Heart left ventricle (tissue), 16 donors: ENCODE measurements around the gene MIB1. TPM values are rescaled to one million over a fixed set of nuclear protein-coding genes. Genes with fewer than 3 reads are reported as not detected.
A peak's percentile ranks its signal among the peaks of the same experiment; 100 is the strongest.

Experiments
- ATAC-seq, 4 donors: fragments of 200-7000 bp; cut with Tn5 transposase; one replicate each; pipeline ENCODE4 v1.9.1; 2020 to 2022; ENCODE audit warnings: moderate library complexity in 4 of 4, mild to moderate bottlenecking in 3 of 4, moderate number of reproducible peaks in 1 of 4
- DNase-seq, 5 donors: peaks; one replicate each; pipeline ENCODE4 v3.0.0-alpha.2; 2020
- H3K27ac ChIP-seq, 12 donors: fragments of 200-600 bp; sonication (generic) in 4 of 12; one replicate each; pipeline versions ENCODE4 v1.5.0 to v1.8.0; 2016 to 2022; ENCODE audit warnings: mild to moderate bottlenecking in 2 of 12
- H3K27me3 ChIP-seq, 9 donors: fragments of 200-600 bp; sonication (generic) in 2 of 9; one replicate each; pipeline versions ENCODE4 v1.5.1 to v1.8.0; 2016 to 2022; ENCODE audit warnings: mild to moderate bottlenecking in 3 of 9
- H3K36me3 ChIP-seq, 9 donors: fragments of 200-600 bp; sonication (generic) in 2 of 9; one replicate each; pipeline versions ENCODE4 v1.5.0 to v1.8.0; 2018 to 2022; ENCODE audit warnings: mild to moderate bottlenecking in 2 of 9
- H3K4me1 ChIP-seq, 12 donors: fragments of 200-600 bp; sonication (generic) in 4 of 12; one replicate each; pipeline versions ENCODE4 v1.5.0 to v1.8.0; 2016 to 2022; ENCODE audit warnings: mild to moderate bottlenecking in 3 of 12
- H3K4me3 ChIP-seq, 12 donors: fragments of 200-600 bp; sonication (generic) in 4 of 12; one replicate each; pipeline versions ENCODE4 v1.5.0 to v1.8.0; 2017 to 2022; ENCODE audit warnings: mild to moderate bottlenecking in 9 of 12, moderate library complexity in 4 of 12
- H3K9me3 ChIP-seq, 12 donors: fragments of 200-600 bp; sonication (generic) in 4 of 12; one replicate each; pipeline versions ENCODE4 v1.5.0 to v1.8.0; 2016 to 2022; ENCODE audit warnings: mild to moderate bottlenecking in 1 of 12
- CTCF ChIP-seq, 12 donors: fragments of 200-600 bp; sonication (generic) in 4 of 12; IDR thresholded peaks; one replicate each; pipeline versions ENCODE4 v1.5.0 to v1.8.0; 2018 to 2022; ENCODE audit warnings: antibody characterized with exemption in 12 of 12, mild to moderate bottlenecking in 5 of 12
- POLR2A ChIP-seq, 2 donors: fragments of 450-650 bp; IDR thresholded peaks; one replicate each; pipeline ENCODE4 v1.6.1; 2017; ENCODE audit warnings: antibody characterized with exemption in 2 of 2, mild to moderate bottlenecking in 2 of 2, moderate library complexity in 2 of 2
- WGBS, 4 donors: extraction: QIAGEN DNeasy Blood & Tissue Kit in 2 of 4; methylation state at CpG; one replicate each; pipeline versions ENCODE4 v1.1.5 to v1.1.7; 2013 to 2018; 5-methylcytosine and 5-hydroxymethylcytosine counted together
- intact Hi-C, 10 donors: fragments of 100-400 bp; cut with DNase I; formaldehyde crosslinking; loops; one replicate each; pipeline versions ENCODE4 v1.11.1 to v1.14.2; 2022
- polyA plus RNA-seq, 2 donors: library from polyadenylated mRNA; stranded (reverse); fragments of 200-250 nt; gene quantifications; one replicate each; pipeline ENCODE4 v1.2.3, GENCODE V29; 2013
- total RNA-seq, 9 donors: library from RNA; depleted of rRNA in 2 of 9; stranded (reverse); fragments of >200 nt in 2 of 9; fragmentation: NEBNext Ultra II Directional in 3 of 9; extraction: Animal tissue kit (Norgen Biotek cat#: 25700) in 3 of 9; gene quantifications; one replicate each; pipeline versions ENCODE4 v1.1.0 to v1.2.4, GENCODE V29; 2016 to 2023
- donor health status: ischemic (EF 13 %, LVEDD 7.1; RV severe dilation, severe dysfunction).
- donor health status: healthy with polysubstance abuse.
- donor health status: DM: no; HTN: yes; CAD: no.
- donor health status: DM: no; HTN: no; CAD: no.
- donor health status: ischemic (EF 25% LVEDD 6.9; RV normal size, moderate dysfunction).
- donor health status: ischemic (EF 25% LVEDD 5.7; RV mildly dilated, moderate dysfunction).
- donor health status: healthy.
- donor health status: DM: yes; HTN: yes; CAD: no.
- donor health status: ischemic (EF 35%, LVEDD 5.7; RV mildly dilated, moderate dysfunction).
- donor health status: nonischemic (EF 11% LVEDD 7.7; RV severe dilation, severe dysfunction).
- donor health status: DM: yes; HTN: yes; CAD: no.
- donor health status: PGD.
- donor health status: ischemic (EF 29% LVEDD 5.4; RV normal size, mild dysfunction).
- donor health status: nonischemic (EF 23%, LVEDD 6.1; RV moderate dilation, normal function).

Gene MIB1
- total and polyA plus RNA-seq, 11 donors = 2.5 to 33.4 (median 19.5) TPM

- no peak for TF ChIP-seq POLR2A (IDR thresholded peaks at IDR 0.05)
- TF ChIP-seq CTCF (IDR thresholded peaks at IDR 0.05) = no peak
- DNase-seq (no peak), ATAC-seq (no peak)
- no peaks in the 10 kb centered on the region for H3K27me3 ChIP-seq
- H3K36me3 ChIP-seq = no peaks in the 10 kb centered on the region
- no peak overlapping the region for H3K4me3 ChIP-seq
- H3K27ac ChIP-seq = no peak overlapping the region
- intact Hi-C loops = loop anchor here in 3 of 10 donors (5.0 to 10.0 kb wide), 3 partner anchors 673 to 810 kb away; no protein-coding TSS in a partner anchor
- H3K4me1 ChIP-seq = peaks cover 0 to 7% (median 0%) of the 10 kb centered on the region in 12 donors
- WGBS, 4 donors = 68 to 82% (median 75%) methylated on average over 5 of the region's 5 CpGs
- H3K9me3 ChIP-seq = peaks cover 0 to 6% (median 0%) of the 10 kb centered on the region in 12 donors
These were observed 154.2 kb downstream of the MIB1 start for GRCh38 chr18:21894619-21895367.

DNA sequence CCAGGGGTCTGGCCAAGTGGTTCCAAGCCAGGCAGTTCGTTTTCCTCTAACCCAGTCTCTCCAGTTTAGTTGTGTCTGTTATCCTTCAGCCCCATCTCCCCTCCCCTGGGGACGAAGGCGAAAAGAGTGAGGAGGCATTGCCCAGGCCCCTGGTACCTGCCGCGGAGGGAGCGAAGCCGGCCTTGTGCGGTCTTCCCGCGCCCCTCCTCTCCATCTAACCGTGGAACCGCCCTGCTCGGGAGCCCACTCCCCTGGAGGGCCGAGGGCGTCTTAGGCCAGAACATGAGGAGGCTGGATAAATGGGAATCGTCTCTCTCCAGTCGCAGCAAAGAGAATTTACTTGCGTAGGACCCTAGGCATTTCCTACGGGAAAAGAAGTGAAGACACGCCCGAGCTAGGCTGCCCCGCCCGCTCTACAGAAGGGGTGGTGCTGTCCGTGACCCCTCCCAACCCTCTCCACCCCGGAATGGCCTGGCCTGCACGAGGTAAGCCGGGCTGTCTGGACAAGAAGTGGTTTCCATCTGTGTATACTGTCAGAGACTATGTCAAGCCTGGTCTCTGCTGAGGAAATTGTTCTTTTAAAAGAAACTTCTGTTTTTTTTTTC, 156.2 kb downstream of the MIB1 start:
- Histone ChIP-seq H3K36me3 (no peaks in the 10 kb centered on the region), H3K9me3 (no peaks in the 10 kb centered on the region), H3K27ac (no peak overlapping the region), H3K27me3 (no peaks in the 10 kb centered on the region), H3K4me1 (peaks cover 0 to 7% (median 0%) of the 10 kb centered on the region in 12 donors), H3K4me3 (peak overlapping the region in 2 of 12 donors; percentile 3 to 6)
- ATAC-seq (peak in 3 of 4 donors; percentile 48 to 71 (median 57)), DNase-seq (peak in 1 of 5 donors; percentile 40)
- TF ChIP-seq CTCF (IDR thresholded peaks at IDR 0.05) (no peak), POLR2A (IDR thresholded peaks at IDR 0.05) (no peak)
- intact Hi-C loops = loop anchor here in 4 of 10 donors (1.0 to 10.0 kb wide), 4 partner anchors 666 to 808 kb away; no protein-coding TSS in a partner anchor
- 41 to 54% (median 46%) methylated on average over 27 of the region's 27 CpGs for WGBS, 4 donors

GRCh38 chr18:21897811-21898210, 157.2 kb downstream of the MIB1 start:
- intact Hi-C loops = loop anchor here in 4 of 10 donors (1.0 to 10.0 kb wide), 5 partner anchors 665 to 807 kb away; no protein-coding TSS in a partner anchor
- Histone ChIP-seq H3K27ac (no peak overlapping the region), H3K27me3 (no peaks in the 10 kb centered on the region), H3K4me3 (no peak overlapping the region), H3K36me3 (no peaks in the 10 kb centered on the region), H3K4me1 (peaks cover 0 to 7% (median 0%) of the 10 kb centered on the region in 12 donors), H3K9me3 (no peaks in the 10 kb centered on the region)
- DNase-seq = peak in 3 of 5 donors; percentile 18 to 32 (median 22)
- 12 to 17% (median 14%) methylated on average over 4 of the region's 4 CpGs for WGBS, 4 donors
- TF ChIP-seq CTCF (IDR thresholded peaks at IDR 0.05) = peak; percentile 59 to 79 (median 68)
- no peak for TF ChIP-seq POLR2A (IDR thresholded peaks at IDR 0.05)
- ATAC-seq = peak; percentile 61 to 82 (median 80)
